GM03348 (cell line): Measurements from ENCODE around the gene ZNF433.

Experiments used
- DNase-seq: peaks from one replicate; pipeline ENCODE4 v3.0.0; 2012; ENCODE audit warnings: low spot score

Gene ZNF433

DNA sequence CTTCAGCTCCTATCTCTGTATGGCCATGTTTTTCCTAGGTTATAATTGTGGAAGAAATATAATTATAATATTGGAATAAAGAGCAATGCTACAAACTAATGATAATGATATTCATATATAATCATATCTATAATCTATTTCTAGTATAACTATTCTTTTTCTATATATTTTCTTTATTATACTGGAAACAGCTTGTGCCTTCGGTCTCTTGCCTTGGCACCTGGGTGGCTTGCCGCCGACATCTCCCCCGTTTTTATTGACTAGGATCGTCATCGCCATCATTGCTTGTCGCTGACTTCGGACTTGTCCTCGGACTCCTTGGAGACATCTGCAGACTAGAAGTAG is 46.4 kb downstream of the ZNF433 start:
- DNase-seq = no peak

DNA sequence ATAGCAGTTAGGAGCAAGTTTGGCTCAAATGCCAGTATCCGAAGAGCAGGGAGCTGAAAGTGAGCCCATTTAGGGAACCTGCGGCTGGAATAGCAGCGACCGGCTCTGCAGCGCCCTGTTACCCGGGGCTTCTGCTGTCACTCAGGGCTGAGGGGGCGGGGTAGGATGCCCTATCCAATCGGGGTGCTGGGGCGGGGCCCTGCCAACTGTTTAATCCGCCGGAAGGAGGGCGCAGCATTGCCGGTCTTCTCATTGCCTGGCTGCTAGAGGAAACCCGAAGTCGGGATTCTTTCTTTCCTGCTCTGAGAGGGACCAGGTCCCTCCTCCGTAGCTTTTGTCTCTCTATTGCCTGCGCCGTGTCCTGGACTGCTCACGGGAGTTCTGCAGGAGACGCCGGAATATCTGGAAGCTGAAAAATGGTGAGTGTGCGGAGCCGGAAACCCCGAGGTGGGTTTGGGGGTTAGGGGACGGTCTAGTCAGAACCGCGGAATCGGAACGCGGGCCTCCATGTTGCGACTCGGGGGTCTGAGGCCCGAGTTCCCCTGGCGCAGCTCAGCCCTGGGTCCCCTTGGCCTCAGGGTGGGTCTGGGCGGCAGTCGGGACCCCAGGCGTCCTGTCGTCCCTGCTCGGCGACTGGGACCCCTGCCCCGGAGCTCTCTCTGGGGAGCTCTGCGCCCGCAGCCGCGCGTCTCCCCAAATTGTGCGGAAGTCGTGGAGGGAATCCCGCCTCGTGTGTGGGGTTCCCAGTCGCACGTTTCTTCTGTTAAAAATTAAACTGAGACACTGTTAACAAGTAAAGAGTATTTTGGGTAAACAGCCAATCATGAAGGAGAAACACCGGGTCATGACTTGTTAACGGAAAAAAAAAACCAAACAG is 47.8 kb downstream of the ZNF433 start:
- peak; percentile 98 for DNase-seq

DNA sequence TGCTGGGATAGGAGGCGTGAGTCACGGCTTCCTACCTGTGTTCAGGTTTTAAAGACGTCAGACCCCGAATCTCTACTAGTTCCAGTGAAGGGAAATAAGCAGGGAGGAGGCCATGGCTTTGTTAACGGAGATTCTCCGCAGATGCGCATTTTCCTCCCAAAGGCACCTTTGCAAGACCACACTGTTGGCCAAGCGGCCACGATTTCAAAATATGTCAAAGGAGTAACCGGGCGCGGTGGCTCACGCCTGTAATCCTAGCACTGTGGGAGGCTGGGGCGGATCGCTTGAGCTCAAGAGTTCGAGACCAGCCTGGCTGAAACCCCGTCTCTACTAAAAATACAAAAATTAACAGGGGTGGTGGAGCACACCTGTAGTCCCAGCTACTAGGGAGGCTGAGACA is 48.7 kb downstream of the ZNF433 start:
- no peak for DNase-seq

- DNase-seq = no peak
Observed at GRCh38 chr19:11984986-11985385, 50.5 kb downstream of the ZNF433 start.

DNA sequence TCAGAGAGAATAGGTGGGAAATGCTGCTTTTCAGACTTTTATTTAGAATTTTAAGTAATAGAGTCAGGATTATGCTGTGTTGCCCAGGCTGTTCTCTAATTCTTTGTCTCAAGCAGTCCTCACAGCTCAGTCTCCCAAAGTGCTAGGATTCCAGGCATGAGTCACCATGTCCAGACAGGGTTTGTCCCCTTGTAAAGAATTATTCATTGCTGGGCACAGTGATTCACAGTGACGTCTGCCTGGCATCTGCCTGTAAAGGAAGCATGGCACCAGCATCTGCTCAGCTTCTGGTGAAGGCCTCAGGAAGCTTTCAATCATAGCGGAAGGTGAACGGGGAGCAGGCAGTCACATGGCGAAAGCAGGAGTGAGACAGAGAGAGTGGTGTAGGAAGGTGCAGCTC is 53.0 kb downstream of the ZNF433 start:
- no peak for DNase-seq

DNA sequence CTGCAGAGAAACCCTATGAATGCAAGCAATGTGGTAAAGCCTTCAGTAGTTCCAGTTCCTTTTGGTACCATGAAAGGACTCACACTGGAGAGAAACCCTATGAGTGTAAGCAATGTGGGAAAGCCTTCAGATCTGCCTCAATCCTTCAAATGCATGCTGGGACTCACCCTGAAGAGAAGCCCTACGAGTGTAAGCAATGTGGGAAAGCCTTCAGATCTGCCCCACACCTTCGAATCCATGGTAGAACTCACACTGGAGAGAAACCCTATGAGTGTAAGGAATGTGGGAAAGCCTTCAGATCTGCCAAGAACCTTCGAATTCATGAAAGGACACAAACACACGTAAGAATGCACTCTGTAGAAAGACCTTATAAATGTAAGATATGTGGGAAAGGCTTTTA is 56.0 kb downstream of the ZNF433 start:
- DNase-seq = no peak

DNA sequence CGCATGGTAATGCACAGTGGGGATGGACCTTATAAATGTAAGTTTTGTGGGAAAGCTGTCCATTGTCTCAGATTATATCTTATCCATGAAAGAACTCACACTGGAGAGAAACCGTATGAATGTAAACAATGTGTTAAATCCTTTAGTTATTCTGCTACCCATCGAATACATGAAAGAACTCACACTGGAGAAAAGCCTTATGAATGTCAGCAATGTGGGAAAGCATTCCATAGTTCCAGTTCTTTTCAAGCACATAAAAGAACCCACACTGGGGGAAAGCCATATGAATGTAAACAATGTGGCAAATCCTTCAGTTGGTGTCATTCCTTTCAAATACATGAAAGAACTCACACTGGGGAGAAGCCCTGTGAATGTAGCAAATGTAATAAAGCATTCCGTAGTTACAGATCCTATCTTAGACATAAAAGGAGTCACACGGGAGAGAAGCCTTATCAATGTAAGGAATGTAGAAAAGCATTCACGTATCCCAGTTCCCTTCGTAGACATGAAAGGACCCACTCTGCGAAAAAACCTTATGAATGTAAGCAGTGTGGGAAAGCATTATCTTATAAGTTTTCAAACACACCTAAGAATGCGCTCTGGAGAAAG is 56.9 kb downstream of the ZNF433 start:
- DNase-seq = no peak

DNA sequence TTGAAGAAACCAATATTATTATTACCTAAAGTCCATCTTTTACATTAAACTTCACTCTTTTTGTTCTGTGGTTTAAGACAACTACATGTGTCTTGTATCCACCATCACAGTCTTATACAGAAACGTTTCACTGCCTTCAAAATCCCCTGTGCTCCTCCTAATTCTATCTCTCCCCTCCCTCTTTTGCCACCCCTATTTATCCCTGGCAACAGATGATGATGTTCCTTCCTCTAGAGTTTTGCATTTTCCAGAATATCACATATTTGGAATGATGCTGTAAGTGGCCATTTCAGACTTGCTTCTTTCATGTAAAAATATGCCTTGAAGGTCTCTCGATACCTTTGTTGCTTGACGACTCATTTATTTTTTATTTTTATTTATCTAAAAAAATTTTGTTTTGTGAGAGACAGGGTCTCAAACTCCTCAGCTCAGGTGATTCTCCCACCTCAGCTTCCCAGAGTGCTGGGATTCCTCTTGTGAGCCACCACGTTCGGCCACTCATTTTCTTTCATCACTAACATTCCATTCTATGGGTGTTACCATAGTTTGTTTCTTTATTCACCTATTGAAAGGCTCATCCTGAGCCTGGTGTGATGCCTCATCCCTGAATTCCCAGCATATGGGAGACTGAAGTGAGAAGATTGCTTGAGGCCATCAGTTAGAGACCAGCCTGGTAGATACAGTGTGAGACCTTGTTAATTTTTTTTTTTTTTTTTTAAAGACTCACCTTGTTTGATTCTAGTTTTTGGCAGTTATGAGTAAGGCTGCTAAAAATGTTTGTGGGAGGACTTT is 62.3 kb downstream of the ZNF433 start:
- no peak for DNase-seq

GRCh38 chr19:11971041-11971440 is 64.4 kb downstream of the ZNF433 start:
- DNase-seq = no peak

GRCh38 chr19:11970174-11970573 is 65.3 kb downstream of the ZNF433 start:
- DNase-seq = no peak

GRCh38 chr19:11964858-11965645 is 70.4 kb downstream of the ZNF433 start, which contains the start of gene ZNF763:
TSS of gene ZNF763 (plus strand) at chr19:11965040. CDS start at chr19:11965209, 169 bp downstream.
- DNase-seq = peak; percentile 96
